GM12873 (cell line): ENCODE data around the gene CDH4.

ENCODE experiments used
- TF ChIP-seq, protein P1 (sequence below): IDR thresholded peaks from 2 replicates; pipeline ENCODE4 v1.5.1; 2012; ENCODE audit warnings: low read depth, mild to moderate bottlenecking, moderate library complexity, low read length, control low read depth; ENCODE audit not compliant: insufficient read depth; ENCODE audit errors: missing control alignments

The CDH4 gene

DNA sequence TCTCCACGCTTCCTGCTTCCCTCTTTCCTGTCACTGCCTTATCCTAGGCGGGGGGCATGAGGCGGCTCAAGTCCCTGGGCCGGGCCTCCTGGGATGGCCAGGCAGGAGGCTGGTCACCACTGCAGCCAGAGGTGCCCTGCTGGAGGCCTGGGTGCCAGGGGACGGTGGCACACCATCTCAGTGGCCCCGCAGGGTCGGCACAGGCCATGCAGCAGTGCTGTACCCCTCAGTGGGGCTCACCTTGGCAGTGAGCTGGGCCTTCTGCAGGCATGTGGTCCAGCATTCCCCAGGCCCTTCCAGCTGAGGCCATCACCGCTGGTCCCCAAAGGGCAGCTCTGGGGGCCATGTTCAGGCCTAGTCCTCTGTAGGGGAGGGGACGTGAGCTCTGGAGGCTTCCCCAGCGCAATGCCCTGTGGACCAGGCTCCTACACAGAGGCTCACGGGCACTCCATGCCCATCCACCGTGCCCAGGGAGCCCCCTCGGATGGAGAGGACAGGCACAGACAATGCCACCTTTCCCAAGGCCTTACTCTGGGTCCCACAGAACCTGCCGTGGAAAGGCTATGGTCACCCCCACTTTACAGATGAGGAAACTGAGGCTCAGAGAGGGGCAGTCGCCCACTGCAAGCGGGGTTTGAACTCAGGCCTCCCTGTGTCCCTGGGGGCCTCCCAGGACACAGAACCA lies 689.8 kb downstream of the CDH4 start:
- TF ChIP-seq, protein P1, sequence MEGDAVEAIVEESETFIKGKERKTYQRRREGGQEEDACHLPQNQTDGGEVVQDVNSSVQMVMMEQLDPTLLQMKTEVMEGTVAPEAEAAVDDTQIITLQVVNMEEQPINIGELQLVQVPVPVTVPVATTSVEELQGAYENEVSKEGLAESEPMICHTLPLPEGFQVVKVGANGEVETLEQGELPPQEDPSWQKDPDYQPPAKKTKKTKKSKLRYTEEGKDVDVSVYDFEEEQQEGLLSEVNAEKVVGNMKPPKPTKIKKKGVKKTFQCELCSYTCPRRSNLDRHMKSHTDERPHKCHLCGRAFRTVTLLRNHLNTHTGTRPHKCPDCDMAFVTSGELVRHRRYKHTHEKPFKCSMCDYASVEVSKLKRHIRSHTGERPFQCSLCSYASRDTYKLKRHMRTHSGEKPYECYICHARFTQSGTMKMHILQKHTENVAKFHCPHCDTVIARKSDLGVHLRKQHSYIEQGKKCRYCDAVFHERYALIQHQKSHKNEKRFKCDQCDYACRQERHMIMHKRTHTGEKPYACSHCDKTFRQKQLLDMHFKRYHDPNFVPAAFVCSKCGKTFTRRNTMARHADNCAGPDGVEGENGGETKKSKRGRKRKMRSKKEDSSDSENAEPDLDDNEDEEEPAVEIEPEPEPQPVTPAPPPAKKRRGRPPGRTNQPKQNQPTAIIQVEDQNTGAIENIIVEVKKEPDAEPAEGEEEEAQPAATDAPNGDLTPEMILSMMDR = no peak

DNA sequence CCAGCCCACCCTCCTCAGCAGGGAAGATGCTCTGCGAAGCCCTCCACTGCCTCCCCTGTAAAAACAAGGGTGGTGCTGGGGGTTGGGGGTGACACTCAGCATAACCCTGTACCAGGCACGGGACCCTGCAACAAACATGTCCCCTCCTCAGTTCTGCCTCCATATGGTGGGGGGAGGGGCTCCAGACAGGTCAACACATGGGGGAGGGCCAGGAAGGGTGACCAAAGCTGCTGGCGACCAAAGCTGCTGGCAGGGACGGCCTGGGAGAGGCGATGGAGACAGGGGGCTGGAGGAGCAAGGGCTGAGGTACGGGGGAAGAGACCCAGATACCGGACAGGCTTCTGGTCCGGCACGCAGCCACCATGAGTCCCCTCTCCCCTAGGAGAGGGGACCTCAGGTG lies 690.5 kb downstream of the CDH4 start:
- TF ChIP-seq, protein P1 = no peak

DNA sequence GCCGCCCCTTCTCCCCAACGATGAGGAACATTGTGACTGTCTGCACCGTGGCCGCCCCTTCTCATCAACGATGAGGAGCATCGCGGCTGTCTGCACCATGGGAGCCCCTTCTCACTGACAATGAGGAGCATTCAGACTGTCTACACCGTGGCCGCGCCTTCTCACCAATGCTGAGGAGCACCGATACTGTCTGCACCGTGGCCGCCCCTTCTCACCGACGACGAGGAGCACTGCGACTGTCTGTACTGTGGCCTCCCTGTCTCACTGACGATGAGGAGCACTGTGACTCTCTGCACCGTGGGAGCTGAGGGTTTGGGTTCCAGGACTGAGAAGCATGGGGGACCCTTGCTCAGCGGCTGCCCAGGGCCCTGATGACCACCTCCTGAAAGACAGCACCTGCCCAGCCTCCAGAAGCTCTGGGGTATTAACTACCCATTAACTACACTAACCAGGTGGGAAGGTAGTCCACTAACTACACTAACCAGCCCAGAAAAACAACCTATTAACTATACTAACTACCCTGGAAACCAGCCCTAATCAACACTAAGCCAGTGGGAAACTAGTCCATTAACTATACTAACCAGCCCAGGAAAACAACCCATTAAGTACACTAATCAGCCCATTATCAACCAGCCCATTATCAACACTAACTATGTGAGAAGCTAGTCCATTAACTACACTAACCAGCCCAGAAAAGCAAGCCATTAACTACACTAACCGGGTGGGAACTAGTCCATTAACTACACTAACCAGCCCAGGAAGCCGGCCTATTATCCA lies 696.7 kb downstream of the CDH4 start:
- TF ChIP-seq, protein P1 = no peak

DNA sequence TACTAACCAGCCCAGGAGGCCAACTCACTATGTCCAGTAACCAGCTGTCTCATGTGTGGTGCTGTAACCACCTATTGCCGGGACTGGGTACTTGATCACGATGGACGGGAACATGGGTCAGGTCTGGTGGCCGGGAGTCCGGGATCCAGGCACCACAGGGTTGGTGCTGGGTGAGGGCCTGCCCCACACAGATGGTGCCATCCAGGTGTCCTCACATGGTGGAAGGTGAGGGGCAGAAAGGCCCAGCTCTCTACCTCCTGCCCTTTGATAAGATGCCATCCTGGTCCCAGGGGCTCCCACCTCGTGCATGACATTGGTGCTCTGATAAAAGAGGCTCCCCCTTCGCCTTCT lies 697.3 kb downstream of the CDH4 start:
- TF ChIP-seq, protein P1 = no peak

DNA sequence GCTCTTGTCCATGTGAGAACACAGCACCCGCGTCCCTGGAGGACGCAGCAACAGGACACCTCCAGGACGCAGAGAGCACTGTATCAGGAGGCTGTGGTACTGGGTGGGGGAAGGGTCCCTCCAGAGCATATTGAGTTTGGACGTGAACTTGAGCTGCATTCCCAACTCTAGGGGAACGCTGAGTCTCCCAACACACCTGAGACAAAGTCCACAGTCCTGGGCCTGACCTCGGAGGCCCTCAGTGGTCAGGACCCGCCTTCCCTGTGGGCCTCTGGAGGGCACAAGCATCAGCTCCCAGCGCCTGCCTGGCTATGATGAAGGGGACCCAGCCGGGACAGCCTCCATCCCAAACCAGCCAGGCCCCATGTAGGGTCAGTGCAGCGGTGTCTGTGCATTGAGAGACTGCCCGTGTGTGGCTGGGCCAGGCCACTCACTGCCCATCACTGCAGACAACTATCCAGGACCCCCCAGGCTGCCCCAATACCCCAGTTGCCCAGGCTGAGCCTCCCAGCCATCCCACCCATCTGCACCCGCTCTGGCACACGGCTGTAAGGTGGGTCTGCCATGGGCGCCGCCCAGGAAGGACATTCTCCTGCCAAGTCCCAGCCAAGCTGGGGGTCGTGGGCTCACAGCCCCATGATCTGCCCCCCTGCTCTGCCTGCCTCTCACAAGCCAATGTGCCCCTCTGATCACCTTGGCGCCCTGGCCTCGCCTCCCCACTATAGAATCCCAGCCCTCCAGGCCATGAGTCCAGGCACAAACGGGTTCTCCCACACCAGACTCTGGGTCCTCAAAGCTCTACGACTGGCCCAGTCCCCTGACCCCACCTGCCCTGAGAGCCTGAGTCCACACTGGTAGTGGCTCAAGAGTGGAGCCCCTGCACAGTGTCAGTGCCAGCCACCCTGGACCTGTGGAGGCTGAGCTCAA lies 697.9 kb downstream of the CDH4 start:
- TF ChIP-seq, protein P1 = no peak

DNA sequence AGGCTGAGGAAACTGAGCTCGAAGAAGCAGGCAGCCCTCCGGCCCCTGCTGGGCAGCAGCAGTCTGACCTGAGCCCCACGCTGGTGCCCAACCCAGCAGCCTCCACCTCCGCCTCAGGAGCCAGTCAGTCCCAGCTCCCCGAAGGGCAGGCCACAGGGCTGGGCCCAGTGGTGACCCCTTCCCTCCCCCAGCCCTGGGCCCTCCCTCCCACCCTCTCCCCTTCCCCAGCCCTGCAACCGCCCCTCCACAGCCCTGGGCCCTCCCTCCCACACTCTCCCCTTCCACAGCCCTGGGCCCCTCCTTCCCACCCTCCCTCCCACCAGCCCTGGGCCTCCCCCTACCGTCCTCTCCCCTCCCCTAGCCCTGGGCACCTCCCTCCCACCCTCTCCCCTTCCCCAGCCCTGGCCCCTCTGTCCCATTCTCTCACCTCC lies 698.6 kb downstream of the CDH4 start:
- TF ChIP-seq, protein P1 = no peak

DNA sequence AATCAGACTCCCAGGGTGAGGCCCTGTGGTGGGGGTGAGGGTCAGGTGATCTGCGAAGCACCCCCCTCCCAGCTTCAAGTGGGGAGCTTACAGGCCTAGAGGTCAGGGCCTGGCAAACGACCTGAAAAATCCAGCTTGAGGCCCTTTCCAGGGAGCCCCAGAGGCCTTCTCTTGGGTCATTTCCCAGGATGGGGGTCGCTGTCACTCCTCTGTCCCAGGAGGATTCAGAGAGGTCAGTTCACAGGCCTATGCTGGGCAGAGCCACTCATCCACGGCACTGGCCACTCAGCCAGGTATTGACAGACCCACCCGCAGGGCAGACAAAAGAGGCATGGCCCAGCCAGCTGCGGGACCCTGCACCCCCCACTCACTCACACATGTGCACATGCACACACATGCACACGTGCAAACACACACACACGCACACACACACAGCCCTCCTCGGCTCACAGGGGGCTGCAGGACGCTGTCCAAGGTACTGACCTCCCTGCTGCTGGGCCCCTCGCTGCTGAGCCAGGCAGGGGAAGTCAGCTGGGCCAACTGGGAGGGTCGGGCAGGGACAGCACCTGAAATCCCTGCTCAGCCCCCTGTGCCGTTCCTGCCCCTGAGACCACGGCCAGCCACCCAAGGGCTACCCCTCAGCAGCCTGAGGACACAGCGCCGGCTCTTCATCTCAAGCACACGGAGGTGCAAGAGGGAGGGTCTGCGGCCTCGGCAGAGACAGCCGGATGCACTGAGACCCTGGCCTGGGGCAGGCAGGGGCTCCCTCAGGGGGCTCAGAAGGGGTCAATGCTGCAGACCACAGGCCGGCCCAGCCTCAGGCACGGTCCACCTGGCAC lies 699.9 kb downstream of the CDH4 start:
- TF ChIP-seq, protein P1 = no peak
